Esophagus (tissue), 2 donors: ENCODE measurements around the gene MYBPC1. TPM values are rescaled to one million over a fixed set of nuclear protein-coding genes. Genes with fewer than 3 reads are reported as not detected.
"Not testable (repeated sequence)": the region's sequence is repeated elsewhere in the genome, so short reads cannot be mapped to it uniquely, and the experiment has no call there.

Experiments
- H3K27ac ChIP-seq, 2 donors: one replicate each; pipeline ENCODE4 v1.5.1; 2013; ENCODE audit warnings: low read depth in 2 of 2, mild to moderate bottlenecking in 2 of 2, inconsistent platforms in 1 of 2, low read length in 1 of 2, moderate library complexity in 1 of 2
- H3K27me3 ChIP-seq, 2 donors: one replicate each; pipeline ENCODE4 v1.6.1; 2013; ENCODE audit warnings: low read length in 2 of 2, control low read depth in 1 of 2, mild to moderate bottlenecking in 1 of 2; ENCODE audit not compliant: insufficient read depth in 2 of 2, control insufficient read depth in 1 of 2
- H3K36me3 ChIP-seq, 2 donors: one replicate each; pipeline ENCODE4 v1.6.1; 2013; ENCODE audit warnings: low read length in 1 of 2; ENCODE audit not compliant: control insufficient read depth in 2 of 2, insufficient read depth in 2 of 2
- H3K4me1 ChIP-seq, 2 donors: one replicate each; pipeline ENCODE4 v1.6.1; 2013; ENCODE audit warnings: low read length in 1 of 2; ENCODE audit not compliant: control insufficient read depth in 2 of 2, insufficient read depth in 2 of 2
- H3K4me3 ChIP-seq, 2 donors: one replicate each; pipeline ENCODE4 v1.5.1; 2013; ENCODE audit warnings: low read length in 2 of 2, mild to moderate bottlenecking in 2 of 2, low read depth in 1 of 2, moderate library complexity in 1 of 2
- H3K9me3 ChIP-seq, 2 donors: one replicate each; pipeline ENCODE4 v1.6.1; 2013; ENCODE audit warnings: mild to moderate bottlenecking in 2 of 2, low read depth in 1 of 2, low read length in 1 of 2, moderate library complexity in 1 of 2; ENCODE audit not compliant: control insufficient read depth in 2 of 2, insufficient read depth in 1 of 2
- WGBS, 2 donors: extraction: QIAGEN DNeasy Blood & Tissue Kit; methylation state at CpG; one replicate each; pipeline ENCODE4 v1.1.7; 2013; 5-methylcytosine and 5-hydroxymethylcytosine counted together
- polyA plus RNA-seq, 2 donors: library from polyadenylated mRNA; stranded (reverse); fragments of 200-250 nt; gene quantifications; one replicate each; pipeline ENCODE4 v1.2.3, GENCODE V29; 2013
- donor health status: healthy with polysubstance abuse.
- donor health status: Bipolar disorder and iron deficiency.

The MYBPC1 gene
- polyA plus RNA-seq, 2 donors = 0.16 TPM; not detected in 1

GRCh38 chr12:101714877-101715444 lies 120.2 kb downstream of the MYBPC1 start:
- 80 to 86% methylated on average over 3 of the region's 3 CpGs for WGBS, 2 donors
- peaks cover 0 to 3% of the 10 kb centered on the region in 2 donors for H3K4me1 ChIP-seq
- no peaks in the 10 kb centered on the region for H3K36me3 ChIP-seq
- H3K9me3 ChIP-seq = no peaks in the 10 kb centered on the region
- H3K4me3 ChIP-seq = no peak overlapping the region
- no peaks in the 10 kb centered on the region for H3K27me3 ChIP-seq
- no peak overlapping the region for H3K27ac ChIP-seq

GRCh38 chr12:101719566-101719965 lies 124.8 kb downstream of the MYBPC1 start:
- Histone ChIP-seq H3K9me3 (no peaks in the 10 kb centered on the region), H3K36me3 (no peaks in the 10 kb centered on the region), H3K27me3 (no peaks in the 10 kb centered on the region), H3K4me1 (no peaks in the 10 kb centered on the region), H3K27ac (no peak overlapping the region), H3K4me3 (no peak overlapping the region)

GRCh38 chr12:101720118-101720517 lies 125.3 kb downstream of the MYBPC1 start:
- H3K36me3 ChIP-seq = no peaks in the 10 kb centered on the region
- no peak overlapping the region for H3K27ac ChIP-seq
- no peak overlapping the region for H3K4me3 ChIP-seq
- H3K4me1 ChIP-seq = no peaks in the 10 kb centered on the region
- H3K27me3 ChIP-seq = no peaks in the 10 kb centered on the region
- no peaks in the 10 kb centered on the region for H3K9me3 ChIP-seq

- H3K27me3 ChIP-seq = no peaks in the 10 kb centered on the region
- no peaks in the 10 kb centered on the region for H3K36me3 ChIP-seq
- H3K27ac ChIP-seq = no peak overlapping the region
- H3K4me3 ChIP-seq = no peak overlapping the region
- H3K9me3 ChIP-seq = no peaks in the 10 kb centered on the region
- WGBS, 2 donors = 93 to 96% methylated on average over 4 of the region's 4 CpGs
- no peaks in the 10 kb centered on the region for H3K4me1 ChIP-seq
Measured at GRCh38 chr12:101722392-101722791, 127.6 kb downstream of the MYBPC1 start.

- no peak overlapping the region for H3K27ac ChIP-seq
- H3K4me1 ChIP-seq = no peaks in the 10 kb centered on the region
- H3K4me3 ChIP-seq = no peak overlapping the region
- no peaks in the 10 kb centered on the region for H3K36me3 ChIP-seq
- H3K9me3 ChIP-seq = no peaks in the 10 kb centered on the region
- H3K27me3 ChIP-seq = no peaks in the 10 kb centered on the region
Measured at GRCh38 chr12:101727098-101727497, 132.3 kb downstream of the MYBPC1 start.

GRCh38 chr12:101729842-101730241 lies 135.1 kb downstream of the MYBPC1 start:
- no peaks in the 10 kb centered on the region for H3K36me3 ChIP-seq
- H3K4me3 ChIP-seq = no peak overlapping the region
- H3K9me3 ChIP-seq = no peaks in the 10 kb centered on the region
- no peaks in the 10 kb centered on the region for H3K27me3 ChIP-seq
- no peaks in the 10 kb centered on the region for H3K4me1 ChIP-seq
- no peak overlapping the region for H3K27ac ChIP-seq

GRCh38 chr12:101732318-101732717 lies 137.5 kb downstream of the MYBPC1 start:
- no peaks in the 10 kb centered on the region for H3K27me3 ChIP-seq
- WGBS, 2 donors = 91 to 92% methylated on average over 1 of the region's 1 CpG
- H3K9me3 ChIP-seq = no peaks in the 10 kb centered on the region
- no peaks in the 10 kb centered on the region for H3K36me3 ChIP-seq
- no peak overlapping the region for H3K27ac ChIP-seq
- no peak overlapping the region for H3K4me3 ChIP-seq
- H3K4me1 ChIP-seq = no peaks in the 10 kb centered on the region

- 55 to 57% methylated on average over 2 of the region's 2 CpGs for WGBS, 2 donors
- H3K4me3 ChIP-seq = no peak overlapping the region
Measured at GRCh38 chr12:101733166-101733565, 138.4 kb downstream of the MYBPC1 start.

GRCh38 chr12:101734482-101734881 lies 139.7 kb downstream of the MYBPC1 start:
- not testable (repeated sequence) for H3K27ac ChIP-seq, H3K36me3 ChIP-seq, H3K27me3 ChIP-seq, H3K9me3 ChIP-seq, H3K4me3 ChIP-seq, H3K4me1 ChIP-seq
- WGBS, 2 donors = 94 to 95% methylated on average over 5 of the region's 5 CpGs

More at GRCh38 chr12:101733166-101733565, 138.4 kb downstream of the MYBPC1 start:
- H3K27me3 ChIP-seq = no peaks in the 10 kb centered on the region
- H3K27ac ChIP-seq = no peak overlapping the region
- no peaks in the 10 kb centered on the region for H3K9me3 ChIP-seq
- no peaks in the 10 kb centered on the region for H3K36me3 ChIP-seq
- H3K4me1 ChIP-seq = no peaks in the 10 kb centered on the region
